ENCODE results near the gene SCN1B.
"Not testable (repeated sequence)": the region's sequence is repeated elsewhere in the genome, so short reads cannot be mapped to it uniquely, and the experiment has no call there.

Gene SCN1B

DNA sequence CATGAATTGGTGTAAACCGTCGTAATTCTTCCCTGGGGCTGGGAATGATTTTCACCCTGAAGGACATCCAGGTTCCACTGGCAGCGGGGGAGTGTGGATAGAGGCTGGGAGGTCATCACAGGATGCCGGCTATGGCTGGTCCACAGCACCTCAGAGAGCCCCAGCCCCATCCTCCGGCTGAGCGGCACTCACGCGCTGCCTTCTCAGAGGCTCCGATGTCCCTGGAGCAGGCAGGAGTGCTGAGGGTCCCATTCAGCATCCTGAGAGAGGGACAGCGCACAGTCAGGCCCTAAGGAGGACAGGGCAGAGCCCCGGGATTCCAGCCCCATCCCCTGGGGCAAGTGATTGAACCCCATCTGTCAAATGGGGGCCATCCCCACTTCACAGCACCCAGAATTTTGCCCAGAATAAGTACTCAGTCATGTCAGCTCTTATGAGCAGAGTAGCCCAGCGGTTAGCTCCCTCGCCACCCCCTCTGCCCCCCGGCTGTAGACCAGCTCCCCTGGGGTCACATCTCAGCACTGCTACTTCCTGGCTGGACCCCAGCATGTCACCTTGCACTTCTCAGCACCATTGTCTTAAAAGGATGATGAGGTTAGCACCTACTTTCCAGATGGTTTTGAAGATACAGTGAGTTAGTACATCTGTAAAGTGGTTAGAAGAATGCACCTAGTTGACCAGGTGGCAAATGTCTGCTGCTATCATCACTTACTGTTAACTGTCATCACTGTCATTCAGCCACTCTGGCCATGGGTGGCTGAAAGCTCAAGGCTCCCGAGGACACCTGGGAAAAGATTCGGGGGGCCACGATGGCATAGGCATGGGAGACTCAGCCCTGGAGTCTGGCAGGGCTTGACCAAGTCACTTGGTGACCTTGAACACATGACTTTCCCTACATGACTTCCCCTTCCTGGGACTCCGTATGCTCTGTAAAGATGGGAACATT lies 18.3 kb upstream of the SCN1B start:
- Histone ChIP-seq H3K36me3 (ENCODE audit: control insufficient read depth in 1 of 2, insufficient read depth in 2 of 2, low read length in 2 of 2) (peaks cover 26 to 66% of the 10 kb centered on the region in 2 donors), H3K4me1 (ENCODE audit: control insufficient read depth in 1 of 2, insufficient read depth in 2 of 2, low read length in 2 of 2) (peaks cover 0 to 23% of the 10 kb centered on the region in 2 donors), H3K9me3 (ENCODE audit: control insufficient read depth in 1 of 2, low read length in 2 of 2) (no peaks in the 10 kb centered on the region), H3K27ac (ENCODE audit: low read length) (no peak overlapping the region), H3K27me3 (ENCODE audit: low read depth, low read length) (no peaks in the 10 kb centered on the region), H3K4me3 (ENCODE audit: low read depth in 1 of 2, low read length in 2 of 2) (no peak overlapping the region)

DNA sequence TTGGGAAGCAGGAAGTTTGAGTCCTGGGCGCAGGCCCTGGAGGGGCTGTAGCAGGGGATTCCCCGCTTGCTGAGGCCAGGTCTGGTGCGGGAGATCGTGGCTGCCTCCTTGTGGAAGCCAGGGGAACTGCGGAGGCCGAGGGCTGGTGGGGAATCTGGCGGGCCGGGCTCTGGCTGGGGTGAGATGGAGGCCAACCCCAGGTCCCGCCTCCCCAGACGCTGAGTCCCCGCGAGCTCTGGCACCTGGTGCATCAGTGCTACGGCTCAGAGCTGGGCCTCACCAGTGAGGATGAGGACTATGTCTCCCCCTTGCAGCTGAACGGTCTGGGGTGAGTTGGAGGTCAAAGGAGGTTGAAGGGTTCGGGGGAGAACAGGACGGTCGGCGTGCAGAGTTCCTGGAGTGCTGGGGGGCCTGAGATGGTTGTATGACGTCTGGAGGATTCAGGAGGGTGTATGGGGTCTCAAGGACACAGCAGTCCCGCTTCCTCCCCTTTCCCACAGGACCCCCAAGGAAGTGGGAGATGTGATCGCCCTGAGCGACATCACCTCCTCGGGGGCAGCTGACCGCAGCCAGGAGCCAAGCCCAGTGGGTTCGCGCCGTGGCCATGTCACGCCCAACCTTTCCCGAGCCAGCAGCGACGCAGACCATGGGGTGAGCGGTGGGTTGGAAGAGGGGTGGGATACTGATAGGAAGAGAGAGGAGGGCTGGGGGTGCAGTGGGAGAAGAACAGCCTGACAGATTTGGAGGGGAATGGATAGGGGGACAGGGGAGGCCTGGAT lies 17.0 kb upstream of the SCN1B start:
- H3K9me3 ChIP-seq (ENCODE audit: control insufficient read depth in 1 of 2, low read length in 2 of 2), result no peaks in the 10 kb centered on the region
- no peak overlapping the region for H3K4me3 ChIP-seq (ENCODE audit: low read depth in 1 of 2, low read length in 2 of 2)
- no peak overlapping the region for H3K27ac ChIP-seq (ENCODE audit: low read length)
- peaks cover 27 to 72% of the 10 kb centered on the region in 2 donors for H3K36me3 ChIP-seq (ENCODE audit: control insufficient read depth in 1 of 2, insufficient read depth in 2 of 2, low read length in 2 of 2)
- peaks cover 0 to 23% of the 10 kb centered on the region in 2 donors for H3K4me1 ChIP-seq (ENCODE audit: control insufficient read depth in 1 of 2, insufficient read depth in 2 of 2, low read length in 2 of 2)
- no peaks in the 10 kb centered on the region for H3K27me3 ChIP-seq (ENCODE audit: low read depth, low read length)

DNA sequence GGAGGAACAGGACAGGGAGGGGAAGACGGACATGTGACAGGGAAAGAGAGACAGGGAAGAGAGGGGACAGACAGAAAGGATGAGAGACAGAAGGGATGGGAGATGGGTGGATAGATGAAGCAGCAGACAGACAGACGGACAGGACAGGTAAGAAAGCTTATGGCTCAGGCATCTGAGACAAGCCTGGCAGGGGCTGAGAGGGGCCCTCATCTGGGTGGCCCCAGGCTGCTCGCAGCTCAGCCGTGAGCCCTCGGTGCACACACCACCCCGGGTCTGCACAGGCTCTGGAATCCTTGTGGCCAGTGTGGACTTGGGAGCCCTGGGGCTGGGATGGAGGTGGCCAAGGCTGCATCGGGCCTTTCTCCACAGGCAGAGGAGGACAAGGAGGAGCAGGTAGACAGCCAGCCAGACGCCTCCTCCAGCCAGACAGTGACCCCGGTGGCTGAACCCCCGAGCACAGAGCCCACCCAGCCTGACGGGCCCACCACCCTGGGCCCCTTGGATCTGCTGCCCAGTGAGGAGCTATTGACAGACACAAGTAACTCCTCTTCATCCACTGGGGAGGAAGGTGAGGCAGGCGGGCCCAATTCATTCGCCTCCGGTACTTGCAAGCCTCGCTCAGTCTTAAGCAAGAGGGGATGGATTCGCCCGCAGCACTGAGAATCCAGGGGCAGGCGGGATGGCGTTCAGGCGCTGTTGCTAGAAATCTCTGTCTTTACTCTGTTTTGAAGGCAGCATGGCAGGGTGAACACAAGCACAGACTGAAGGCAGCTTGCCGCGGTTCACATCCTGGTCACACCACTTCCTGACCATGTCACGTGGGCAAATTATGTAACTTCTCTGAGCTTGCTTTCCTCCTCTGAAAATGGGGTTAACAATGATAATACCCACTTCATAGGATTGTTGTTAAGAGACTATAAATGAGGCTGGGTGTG lies 16.2 kb upstream of the SCN1B start:
- peaks cover 36 to 78% of the 10 kb centered on the region in 2 donors for H3K36me3 ChIP-seq (ENCODE audit: control insufficient read depth in 1 of 2, insufficient read depth in 2 of 2, low read length in 2 of 2)
- no peaks in the 10 kb centered on the region for H3K9me3 ChIP-seq (ENCODE audit: control insufficient read depth in 1 of 2, low read length in 2 of 2)
- H3K4me3 ChIP-seq (ENCODE audit: low read depth in 1 of 2, low read length in 2 of 2), result no peak overlapping the region
- no peak overlapping the region for H3K27ac ChIP-seq (ENCODE audit: low read length)
- no peaks in the 10 kb centered on the region for H3K27me3 ChIP-seq (ENCODE audit: low read depth, low read length)
- H3K4me1 ChIP-seq (ENCODE audit: control insufficient read depth in 1 of 2, insufficient read depth in 2 of 2, low read length in 2 of 2), result peaks cover 0 to 23% of the 10 kb centered on the region in 2 donors

DNA sequence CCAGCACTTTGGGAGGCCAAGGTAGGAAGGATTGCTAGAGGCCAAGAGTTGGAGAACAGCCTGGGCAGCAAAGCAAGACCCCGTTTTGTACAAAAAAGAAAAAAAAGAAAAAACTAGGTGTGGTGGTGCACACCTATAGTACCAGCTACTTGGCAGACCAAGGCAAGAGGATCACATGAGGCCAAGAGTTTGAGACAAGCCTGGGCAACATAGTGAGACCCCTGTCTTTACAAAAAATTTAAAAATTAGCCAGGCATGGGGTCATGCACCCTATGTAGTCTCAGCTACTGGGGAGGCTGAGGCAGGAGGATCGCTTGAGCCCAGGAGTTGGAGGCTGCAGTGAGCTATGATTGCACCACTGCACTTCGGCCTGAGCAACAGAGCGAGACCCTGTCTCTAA lies 15.5 kb upstream of the SCN1B start:
- H3K4me3 ChIP-seq (ENCODE audit: low read depth in 1 of 2, low read length in 2 of 2); H3K27me3 ChIP-seq (ENCODE audit: low read depth, low read length); H3K9me3 ChIP-seq (ENCODE audit: control insufficient read depth in 1 of 2, low read length in 2 of 2); H3K27ac ChIP-seq (ENCODE audit: low read length): not testable (repeated sequence)
- Histone ChIP-seq H3K4me1 (ENCODE audit: control insufficient read depth in 1 of 2, insufficient read depth in 2 of 2, low read length in 2 of 2) (peaks cover 0 to 23% of the 10 kb centered on the region in 2 donors), H3K36me3 (ENCODE audit: control insufficient read depth in 1 of 2, insufficient read depth in 2 of 2, low read length in 2 of 2) (peaks cover 34 to 79% of the 10 kb centered on the region in 2 donors)

DNA sequence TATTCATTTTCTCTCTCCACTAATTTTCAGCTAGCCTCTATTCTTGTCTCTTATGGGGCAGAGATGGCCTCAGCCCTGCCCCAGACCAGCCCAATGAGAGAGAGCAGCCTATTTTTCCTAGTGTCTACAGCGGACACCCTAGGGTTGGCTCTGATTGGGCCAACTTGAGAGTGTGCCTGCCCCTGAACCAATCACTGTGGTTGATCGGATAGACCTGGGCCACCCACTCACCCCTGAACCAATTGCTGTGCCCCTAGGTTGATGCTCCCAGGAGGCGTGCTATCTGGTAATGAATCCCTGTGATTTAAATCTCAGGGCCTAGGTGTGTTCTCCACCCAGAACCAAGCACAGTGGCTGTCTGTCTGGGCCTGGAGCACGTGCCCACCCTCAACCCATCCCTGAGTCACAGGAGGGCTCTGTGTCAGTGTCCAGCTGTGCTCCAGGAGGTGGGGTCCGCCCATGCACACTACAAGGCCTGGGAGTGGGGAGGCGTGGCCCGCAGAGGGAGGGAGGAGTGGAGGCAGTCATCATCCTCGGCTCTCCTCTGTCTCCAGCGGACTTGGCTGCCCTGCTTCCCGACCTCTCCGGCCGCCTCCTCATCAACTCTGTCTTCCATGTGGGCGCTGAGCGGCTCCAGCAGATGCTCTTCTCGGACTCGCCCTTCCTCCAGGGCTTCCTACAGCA lies 14.9 kb upstream of the SCN1B start:
- peaks cover 0 to 23% of the 10 kb centered on the region in 2 donors for H3K4me1 ChIP-seq (ENCODE audit: control insufficient read depth in 1 of 2, insufficient read depth in 2 of 2, low read length in 2 of 2)
- H3K36me3 ChIP-seq (ENCODE audit: control insufficient read depth in 1 of 2, insufficient read depth in 2 of 2, low read length in 2 of 2), result peaks cover 32 to 79% of the 10 kb centered on the region in 2 donors
- H3K27ac ChIP-seq (ENCODE audit: low read length), result no peak overlapping the region
- H3K4me3 ChIP-seq (ENCODE audit: low read depth in 1 of 2, low read length in 2 of 2), result no peak overlapping the region
- no peaks in the 10 kb centered on the region for H3K27me3 ChIP-seq (ENCODE audit: low read depth, low read length)
- no peaks in the 10 kb centered on the region for H3K9me3 ChIP-seq (ENCODE audit: control insufficient read depth in 1 of 2, low read length in 2 of 2)

DNA sequence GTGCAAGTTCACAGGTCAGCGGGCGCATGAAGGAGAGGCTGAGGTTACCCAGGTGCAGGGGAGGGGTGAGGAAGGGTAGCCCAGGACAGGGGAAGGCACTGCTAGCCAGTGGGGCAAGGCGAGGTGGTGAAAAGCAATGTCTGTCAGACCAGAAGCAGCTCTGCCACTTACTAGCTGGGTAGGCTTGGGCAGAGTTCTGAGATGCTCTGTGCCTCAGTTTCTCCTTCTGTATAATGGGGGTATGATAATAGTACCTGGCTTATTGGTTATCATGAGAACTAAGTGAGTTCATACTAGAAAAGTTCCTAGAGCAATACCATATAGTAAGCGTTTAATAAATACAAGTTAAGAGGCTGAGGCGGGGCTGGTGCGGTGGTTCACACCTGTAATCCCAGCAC lies 14.3 kb upstream of the SCN1B start:
- H3K4me3 ChIP-seq (ENCODE audit: low read depth in 1 of 2, low read length in 2 of 2), result no peak overlapping the region
- no peak overlapping the region for H3K27ac ChIP-seq (ENCODE audit: low read length)
- H3K4me1 ChIP-seq (ENCODE audit: control insufficient read depth in 1 of 2, insufficient read depth in 2 of 2, low read length in 2 of 2), result peaks cover 0 to 23% of the 10 kb centered on the region in 2 donors
- peaks cover 35 to 79% of the 10 kb centered on the region in 2 donors for H3K36me3 ChIP-seq (ENCODE audit: control insufficient read depth in 1 of 2, insufficient read depth in 2 of 2, low read length in 2 of 2)
- no peaks in the 10 kb centered on the region for H3K9me3 ChIP-seq (ENCODE audit: control insufficient read depth in 1 of 2, low read length in 2 of 2)
- H3K27me3 ChIP-seq (ENCODE audit: low read depth, low read length), result no peaks in the 10 kb centered on the region

DNA sequence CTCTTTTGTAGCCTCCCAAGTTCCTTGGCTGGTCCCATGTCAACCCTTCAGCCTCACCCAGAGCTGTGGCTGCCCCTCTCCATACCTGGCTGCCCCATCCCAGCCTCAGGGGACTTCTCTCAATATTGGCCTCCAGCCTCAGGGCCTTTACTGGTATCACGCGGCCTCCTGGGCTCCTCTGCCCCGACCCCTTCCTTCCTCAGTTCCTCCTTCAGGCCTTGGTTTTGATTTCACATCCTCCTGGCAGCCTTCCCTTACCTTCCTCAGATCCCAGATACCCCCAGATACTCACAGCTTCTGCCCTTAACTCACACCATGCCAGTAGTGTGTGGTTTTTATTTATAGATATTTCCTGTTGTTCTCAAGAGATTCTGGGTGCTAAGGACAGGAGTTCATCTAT lies 12.8 kb upstream of the SCN1B start:
- Histone ChIP-seq H3K27me3 (ENCODE audit: low read depth, low read length) (no peaks in the 10 kb centered on the region), H3K9me3 (ENCODE audit: control insufficient read depth in 1 of 2, low read length in 2 of 2) (no peaks in the 10 kb centered on the region), H3K27ac (ENCODE audit: low read length) (no peak overlapping the region), H3K4me3 (ENCODE audit: low read depth in 1 of 2, low read length in 2 of 2) (no peak overlapping the region), H3K36me3 (ENCODE audit: control insufficient read depth in 1 of 2, insufficient read depth in 2 of 2, low read length in 2 of 2) (peaks cover 47 to 80% of the 10 kb centered on the region in 2 donors), H3K4me1 (ENCODE audit: control insufficient read depth in 1 of 2, insufficient read depth in 2 of 2, low read length in 2 of 2) (peaks cover 0 to 17% of the 10 kb centered on the region in 2 donors)

DNA sequence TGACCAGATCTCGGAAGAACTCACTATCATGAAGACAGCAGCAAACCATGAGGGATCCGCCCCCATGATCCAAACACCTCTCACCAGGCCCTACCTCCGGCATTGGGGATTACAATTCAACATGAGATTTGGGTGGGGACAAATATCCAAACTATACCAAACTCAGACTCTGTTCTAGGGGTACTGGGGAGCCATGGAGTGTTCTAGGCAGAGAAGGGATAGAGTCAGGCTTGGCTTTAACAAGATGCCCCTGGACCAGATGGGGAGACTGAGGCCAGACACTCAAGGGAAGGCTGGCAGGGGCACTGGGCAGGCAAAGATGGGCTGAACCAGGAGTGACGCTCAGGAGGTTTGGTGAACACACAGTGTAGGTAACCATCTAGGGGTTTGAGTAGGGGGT lies 11.9 kb upstream of the SCN1B start:
- H3K27ac ChIP-seq (ENCODE audit: low read length), result no peak overlapping the region
- H3K9me3 ChIP-seq (ENCODE audit: control insufficient read depth in 1 of 2, low read length in 2 of 2), result no peaks in the 10 kb centered on the region
- no peak overlapping the region for H3K4me3 ChIP-seq (ENCODE audit: low read depth in 1 of 2, low read length in 2 of 2)
- peaks cover 53 to 88% of the 10 kb centered on the region in 2 donors for H3K36me3 ChIP-seq (ENCODE audit: control insufficient read depth in 1 of 2, insufficient read depth in 2 of 2, low read length in 2 of 2)
- no peaks in the 10 kb centered on the region for H3K27me3 ChIP-seq (ENCODE audit: low read depth, low read length)
- H3K4me1 ChIP-seq (ENCODE audit: control insufficient read depth in 1 of 2, insufficient read depth in 2 of 2, low read length in 2 of 2), result peaks cover 0 to 8% of the 10 kb centered on the region in 2 donors

DNA sequence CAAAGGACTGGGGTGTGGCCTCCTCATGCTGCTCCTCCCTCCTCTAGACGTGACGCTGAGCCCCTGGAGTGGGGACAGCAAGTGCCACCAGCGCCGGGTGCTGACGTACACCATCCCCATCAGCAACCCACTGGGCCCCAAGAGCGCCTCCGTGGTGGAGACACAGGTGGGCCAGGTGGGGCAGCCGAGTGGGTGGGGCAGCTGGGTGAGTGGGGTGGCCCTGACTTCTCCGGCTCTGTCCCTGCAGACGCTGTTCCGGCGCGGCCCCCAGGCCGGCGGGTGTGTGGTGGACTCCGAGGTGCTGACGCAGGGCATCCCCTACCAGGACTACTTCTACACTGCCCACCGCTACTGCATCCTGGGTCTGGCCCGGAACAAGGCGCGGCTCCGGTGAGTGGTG lies 11.1 kb upstream of the SCN1B start:
- H3K4me1 ChIP-seq (ENCODE audit: control insufficient read depth in 1 of 2, insufficient read depth in 2 of 2, low read length in 2 of 2), result peaks cover 0 to under 1% of the 10 kb centered on the region in 2 donors
- H3K36me3 ChIP-seq (ENCODE audit: control insufficient read depth in 1 of 2, insufficient read depth in 2 of 2, low read length in 2 of 2), result peaks cover 54 to 89% of the 10 kb centered on the region in 2 donors
- H3K4me3 ChIP-seq (ENCODE audit: low read depth in 1 of 2, low read length in 2 of 2), result no peak overlapping the region
- no peaks in the 10 kb centered on the region for H3K27me3 ChIP-seq (ENCODE audit: low read depth, low read length)
- H3K27ac ChIP-seq (ENCODE audit: low read length), result no peak overlapping the region
- H3K9me3 ChIP-seq (ENCODE audit: control insufficient read depth in 1 of 2, low read length in 2 of 2), result no peaks in the 10 kb centered on the region

DNA sequence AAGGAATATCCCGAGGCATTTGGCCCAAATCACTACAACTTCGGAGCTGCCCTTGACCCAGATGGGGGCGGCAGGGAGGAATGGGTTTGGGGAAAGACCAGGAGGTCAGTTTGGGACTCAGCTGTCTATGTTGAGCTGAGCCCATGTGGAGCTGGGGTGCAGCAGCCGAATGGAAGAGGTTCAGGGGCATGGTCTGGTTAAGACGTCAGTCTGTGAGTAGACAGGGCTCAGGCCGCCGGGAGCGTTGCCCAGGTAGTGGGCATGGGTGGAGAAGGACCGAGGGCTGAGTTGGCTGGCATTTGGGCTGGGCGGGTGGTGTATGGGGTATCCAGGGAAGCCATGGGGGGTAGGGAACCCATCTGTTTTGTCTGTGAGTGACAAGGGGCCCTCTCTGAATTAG lies 9.3 kb upstream of the SCN1B start:
- peaks cover 60 to 87% of the 10 kb centered on the region in 2 donors for H3K36me3 ChIP-seq (ENCODE audit: control insufficient read depth in 1 of 2, insufficient read depth in 2 of 2, low read length in 2 of 2)

More for the DNA sequence above, 9.3 kb upstream of the SCN1B start:
- Histone ChIP-seq H3K4me1 (ENCODE audit: control insufficient read depth in 1 of 2, insufficient read depth in 2 of 2, low read length in 2 of 2) (no peaks in the 10 kb centered on the region), H3K4me3 (ENCODE audit: low read depth in 1 of 2, low read length in 2 of 2) (no peak overlapping the region), H3K27me3 (ENCODE audit: low read depth, low read length) (no peaks in the 10 kb centered on the region), H3K27ac (ENCODE audit: low read length) (no peak overlapping the region), H3K9me3 (ENCODE audit: control insufficient read depth in 1 of 2, low read length in 2 of 2) (no peaks in the 10 kb centered on the region)

Data from muscle layer of duodenum (tissue), 2 donors.